ENCODE measurements around the gene ERCC6. TPM values are rescaled to one million over a fixed set of nuclear protein-coding genes. Genes with fewer than 3 reads are reported as not detected.
A peak's percentile ranks its signal among the peaks of the same experiment; 100 is the strongest.

The ERCC6 gene
- total RNA-seq, 2 experiments from 2014 or later: 16.8 to 19.4 TPM

DNA sequence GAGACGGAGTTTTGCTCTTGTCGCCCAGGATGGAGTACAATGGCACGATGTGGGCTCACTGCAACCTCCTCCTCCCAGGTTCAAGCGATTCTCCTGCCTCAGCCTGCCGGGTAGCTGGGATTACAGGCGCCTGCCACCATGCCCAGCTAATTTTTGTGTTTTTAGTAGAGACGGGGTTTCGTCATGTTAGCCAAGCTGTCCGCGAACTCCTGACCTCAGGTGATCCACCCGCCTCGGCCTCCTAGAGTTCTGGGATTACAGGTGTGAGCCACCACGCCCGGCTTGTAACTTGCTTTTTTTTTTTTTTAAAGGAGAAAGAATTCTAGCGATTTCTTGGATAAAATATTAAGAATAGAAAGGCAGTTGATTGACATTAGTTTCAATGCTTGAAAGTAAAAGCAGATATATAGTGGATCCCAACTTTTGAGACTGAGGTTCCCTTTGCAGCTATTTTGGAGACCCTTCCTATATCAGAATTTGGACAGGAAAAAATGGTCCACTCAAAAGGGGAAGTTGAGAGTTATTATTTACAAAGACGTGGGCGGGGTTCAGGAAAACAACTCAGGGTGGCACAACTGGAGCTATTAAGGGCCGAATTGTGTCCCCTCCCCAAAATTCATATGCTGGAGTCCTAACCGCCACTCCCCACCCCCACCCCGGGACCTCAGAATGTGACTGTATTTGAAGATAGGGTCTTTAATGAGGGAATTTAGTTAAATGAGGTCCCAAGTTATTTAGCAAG lies 1.3 kb upstream of the ERCC6 start:
- DNase-seq: no peak
- CTCF ChIA-PET: interaction anchor here (0.6 to 2.0 kb wide), 4 partner anchors 11 to 978 kb away, joined by 3 to 7 read pairs (median 3); no protein-coding TSS in a partner anchor
- no peak overlapping the region for H3K27ac Mint-ChIP-seq
- no peaks in the 10 kb centered on the region for H3K9me3 Mint-ChIP-seq
- H3K4me3 Mint-ChIP-seq: peak overlapping the region; percentile 87
- POLR2A ChIA-PET: no interaction called here
- H3K27me3 Mint-ChIP-seq: peaks cover 16% of the 10 kb centered on the region
- peaks cover 32% of the 10 kb centered on the region for H3K4me1 Mint-ChIP-seq
- peaks cover 3% of the 10 kb centered on the region for H3K36me3 Mint-ChIP-seq (ENCODE audit: low read depth)

DNA sequence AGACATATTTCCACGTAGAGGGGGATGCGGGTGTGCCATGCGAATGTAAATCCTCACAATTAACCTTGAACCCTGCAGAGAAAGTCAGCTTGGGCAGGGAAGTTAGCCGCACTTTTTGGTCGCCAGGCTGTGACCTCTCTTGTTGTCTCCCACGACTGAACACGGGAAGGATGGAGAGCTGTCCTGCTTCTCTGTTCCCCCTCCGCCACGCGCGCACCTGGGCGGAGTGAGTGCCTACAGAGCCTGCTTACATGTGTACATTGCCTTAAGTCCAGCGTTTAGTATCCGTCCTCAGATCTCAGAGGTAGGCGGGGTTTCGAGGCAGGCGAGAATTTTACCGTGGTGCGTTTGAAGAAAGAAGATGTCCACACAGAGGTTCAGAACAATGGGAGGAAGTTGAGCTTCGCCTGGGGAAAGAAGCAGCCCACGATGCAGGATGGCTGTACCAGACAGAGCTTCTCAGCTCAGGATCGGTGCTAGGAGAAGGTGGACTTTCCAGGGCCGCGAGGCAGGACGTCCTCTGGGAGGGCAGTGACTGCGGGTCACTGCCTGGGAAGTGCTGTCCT lies 482 bp upstream of the ERCC6 start:
- Mint-ChIP-seq H3K27ac (peak overlapping the region; percentile 95), H3K36me3 (ENCODE audit: low read depth) (peaks cover 3% of the 10 kb centered on the region), H3K27me3 (peaks cover 16% of the 10 kb centered on the region), H3K9me3 (no peaks in the 10 kb centered on the region), H3K4me1 (peaks cover 38% of the 10 kb centered on the region), H3K4me3 (peak overlapping the region; percentile 87)
- ChIA-PET POLR2A (interaction anchor here (0.6 kb wide), 1 partner anchor 265 kb away, joined by 3 read pairs; no protein-coding TSS in a partner anchor), CTCF (interaction anchor here (0.6 to 2.0 kb wide), 8 partner anchors 8 to 979 kb away, joined by 3 to 7 read pairs (median 4); no protein-coding TSS in a partner anchor)
- DNase-seq: peak; percentile 39

DNA sequence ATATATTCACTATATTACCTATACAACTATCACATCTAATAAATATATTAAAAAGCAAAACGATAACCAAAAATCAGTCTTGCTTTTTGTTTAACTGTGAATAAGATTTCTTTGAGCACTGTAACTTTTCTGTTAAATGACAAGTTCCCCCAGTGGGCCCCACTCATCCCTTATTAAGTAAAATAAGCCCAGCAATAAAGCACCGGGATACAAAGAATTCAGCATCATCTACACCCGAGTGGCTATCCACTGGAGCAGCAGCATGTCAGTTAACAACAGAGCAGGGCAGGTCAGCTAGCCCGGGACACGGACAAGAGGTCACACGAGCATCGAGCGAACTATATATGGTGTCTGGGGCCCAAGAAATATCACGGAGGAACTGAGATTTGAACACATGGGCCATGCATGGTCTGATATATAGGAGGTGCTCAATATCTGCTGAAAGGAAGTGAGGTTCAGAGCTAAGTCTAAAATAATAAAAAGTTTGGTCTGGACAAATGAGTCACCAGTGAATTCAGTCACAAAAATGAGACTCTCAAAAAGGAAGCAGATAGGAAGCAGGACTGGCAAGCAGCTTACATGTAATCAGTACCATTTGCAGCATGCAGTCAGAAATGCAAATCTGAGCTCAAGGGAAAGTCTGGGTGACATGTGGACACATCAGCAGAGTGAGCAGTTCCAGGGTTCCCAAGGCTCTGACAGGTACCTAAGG lies 4.1 kb downstream of the ERCC6 start:
- no peak overlapping the region for H3K4me3 Mint-ChIP-seq

DNA sequence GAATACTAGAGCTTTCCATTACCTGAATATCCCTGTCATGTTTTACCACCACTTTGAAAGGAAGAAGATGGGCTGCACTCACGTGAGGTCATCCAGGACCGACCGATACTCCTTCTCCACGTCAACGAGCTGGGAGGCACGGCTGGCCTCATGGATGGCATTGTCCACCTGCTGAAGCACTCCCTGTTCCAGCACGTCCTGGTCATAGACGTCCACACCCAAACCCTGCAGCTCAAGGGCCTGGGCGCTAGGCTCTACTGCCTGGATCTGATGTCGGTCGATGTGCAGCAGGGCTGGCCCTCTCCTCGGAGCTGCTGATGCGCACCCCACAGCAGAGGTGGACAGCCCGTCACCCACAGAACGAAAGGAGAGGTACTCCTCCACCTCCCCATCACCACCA lies 6.5 kb downstream of the ERCC6 start:
- CTCF ChIA-PET: no interaction called here

More for the DNA sequence above, 4.1 kb downstream of the ERCC6 start:
- H3K4me1 Mint-ChIP-seq: peaks cover 43% of the 10 kb centered on the region
- CTCF ChIA-PET: interaction anchor here (0.9 to 1.2 kb wide), 2 partner anchors 17 to 23 kb away, joined by 3 to 5 read pairs; no protein-coding TSS in a partner anchor
- DNase-seq: no peak
- H3K36me3 Mint-ChIP-seq (ENCODE audit: low read depth): peaks cover 11% of the 10 kb centered on the region
- no peaks in the 10 kb centered on the region for H3K27me3 Mint-ChIP-seq
- no peak overlapping the region for H3K27ac Mint-ChIP-seq
- H3K9me3 Mint-ChIP-seq: no peaks in the 10 kb centered on the region
- POLR2A ChIA-PET: interaction anchor here (0.8 kb wide), 1 partner anchor 25 kb away, joined by 3 read pairs; no protein-coding TSS in a partner anchor

DNA sequence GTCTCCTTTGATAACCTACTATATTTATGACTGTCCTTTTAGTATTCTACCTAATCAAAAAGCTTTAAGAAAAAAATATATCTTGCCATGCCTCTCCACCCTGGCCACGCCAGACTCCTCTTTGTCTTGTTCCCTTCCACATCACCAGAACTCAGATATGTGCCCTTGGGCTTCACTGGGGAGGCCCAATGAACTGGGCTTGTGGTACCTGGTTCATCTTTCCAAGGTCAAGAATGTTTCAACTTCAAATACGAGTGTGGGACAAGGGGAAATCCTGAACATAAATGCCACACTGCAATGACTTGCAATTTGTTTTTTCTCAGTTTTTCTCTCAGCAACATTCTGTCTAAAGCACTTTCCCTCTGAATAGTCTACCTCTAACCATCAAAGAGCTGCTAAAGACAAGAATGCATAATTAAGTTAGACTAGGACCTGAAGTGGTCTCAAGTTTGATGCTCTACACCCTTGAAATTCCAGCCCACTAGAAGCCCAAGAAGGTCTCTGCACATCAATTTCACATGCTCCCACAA lies 9.9 kb downstream of the ERCC6 start:
- DNase-seq: no peak
- no peaks in the 10 kb centered on the region for H3K9me3 Mint-ChIP-seq
- ChIA-PET POLR2A (no interaction called here), CTCF (interaction anchor here (1.8 kb wide), 1 partner anchor 9 kb away, joined by 5 read pairs; the partner anchor contains the start of gene ERCC6)
- H3K4me1 Mint-ChIP-seq: peaks cover 6% of the 10 kb centered on the region
- H3K27me3 Mint-ChIP-seq: no peaks in the 10 kb centered on the region
- no peak overlapping the region for H3K4me3 Mint-ChIP-seq
- H3K36me3 Mint-ChIP-seq (ENCODE audit: low read depth): peaks cover 27% of the 10 kb centered on the region
- no peak overlapping the region for H3K27ac Mint-ChIP-seq

More for the DNA sequence above, 6.5 kb downstream of the ERCC6 start:
- POLR2A ChIA-PET: no interaction called here
- no peak overlapping the region for H3K27ac Mint-ChIP-seq
- peaks cover 25% of the 10 kb centered on the region for H3K4me1 Mint-ChIP-seq
- H3K36me3 Mint-ChIP-seq (ENCODE audit: low read depth): peaks cover 20% of the 10 kb centered on the region
- H3K4me3 Mint-ChIP-seq: no peak overlapping the region
- H3K27me3 Mint-ChIP-seq: no peaks in the 10 kb centered on the region
- no peak for DNase-seq
- H3K9me3 Mint-ChIP-seq: no peaks in the 10 kb centered on the region

DNA sequence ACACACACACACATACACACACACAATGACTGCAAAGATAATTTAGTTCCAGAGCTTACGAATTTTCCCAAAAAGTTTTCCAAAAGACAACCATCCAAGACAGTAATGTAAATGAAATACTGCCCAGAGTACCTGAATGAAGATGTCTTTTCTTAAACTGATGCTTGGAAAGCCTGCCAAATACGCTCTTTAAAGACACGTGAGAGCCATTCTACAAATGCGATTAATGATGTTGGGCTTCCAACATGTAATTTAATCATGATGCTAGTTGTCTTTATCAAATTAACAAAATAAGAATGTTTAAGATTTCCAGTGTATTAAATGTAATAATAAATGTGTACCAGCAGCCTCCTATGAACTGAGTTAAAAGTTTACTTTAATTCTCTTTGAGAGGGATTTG lies 11.1 kb downstream of the ERCC6 start:
- ChIA-PET POLR2A (no interaction called here), CTCF (interaction anchor here (0.8 to 1.6 kb wide), 3 partner anchors 9 to 13 kb away, joined by 3 to 4 read pairs (median 3); partner anchors contain the start of gene ERCC6)
- DNase-seq: no peak
- no peaks in the 10 kb centered on the region for H3K9me3 Mint-ChIP-seq
- peaks cover 6% of the 10 kb centered on the region for H3K4me1 Mint-ChIP-seq
- no peaks in the 10 kb centered on the region for H3K27me3 Mint-ChIP-seq
- H3K4me3 Mint-ChIP-seq: no peak overlapping the region
- no peak overlapping the region for H3K27ac Mint-ChIP-seq
- H3K36me3 Mint-ChIP-seq (ENCODE audit: low read depth): peaks cover 31% of the 10 kb centered on the region

DNA sequence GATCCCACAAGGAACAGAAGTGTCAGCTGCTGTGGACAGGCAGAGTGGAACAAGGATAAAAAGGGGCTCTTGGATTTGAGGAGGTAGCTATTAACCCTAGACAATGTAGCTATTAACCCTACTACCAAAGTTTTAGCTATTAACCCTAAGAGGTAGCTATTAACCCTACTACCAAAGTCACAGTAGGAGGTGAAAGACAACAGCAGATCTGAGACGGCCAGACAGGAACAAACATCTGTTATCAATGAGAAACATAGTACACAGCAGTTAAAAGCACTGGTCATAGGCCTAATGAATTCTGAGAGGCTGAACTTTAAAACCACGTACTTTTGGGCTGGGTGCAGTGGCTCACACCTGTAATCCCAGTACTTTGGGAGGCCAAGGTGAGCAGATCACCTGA lies 11.9 kb downstream of the ERCC6 start:
- H3K9me3 Mint-ChIP-seq: no peaks in the 10 kb centered on the region
- ChIA-PET CTCF (interaction anchor here (0.8 to 1.6 kb wide), 3 partner anchors 10 to 14 kb away, joined by 3 to 4 read pairs (median 3); partner anchors contain the start of gene ERCC6), POLR2A (no interaction called here)
- no peak overlapping the region for H3K27ac Mint-ChIP-seq
- no peaks in the 10 kb centered on the region for H3K27me3 Mint-ChIP-seq
- peaks cover 31% of the 10 kb centered on the region for H3K36me3 Mint-ChIP-seq (ENCODE audit: low read depth)
- DNase-seq: no peak
- no peak overlapping the region for H3K4me3 Mint-ChIP-seq
- H3K4me1 Mint-ChIP-seq: peaks cover 6% of the 10 kb centered on the region

DNA sequence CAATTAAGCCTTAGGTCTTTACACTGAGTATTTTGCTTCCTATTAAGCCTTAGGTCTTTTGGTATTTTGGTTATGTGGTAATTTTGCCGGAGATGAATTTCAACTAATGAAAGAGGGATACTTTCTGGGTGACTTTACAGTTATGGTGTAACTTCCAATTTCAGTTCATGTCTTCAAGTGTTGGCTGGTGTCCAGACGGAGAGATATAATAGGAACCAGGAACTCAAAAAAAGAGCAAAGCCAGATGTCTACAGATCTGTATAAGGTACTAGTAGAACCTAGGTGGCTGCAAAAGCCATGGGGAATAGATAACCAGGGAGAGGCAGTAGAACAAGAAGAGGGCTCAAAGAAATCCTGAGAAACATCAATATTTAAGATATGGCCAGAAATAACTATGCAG lies 12.3 kb downstream of the ERCC6 start:
- Mint-ChIP-seq H3K36me3 (ENCODE audit: low read depth) (peaks cover 26% of the 10 kb centered on the region), H3K4me1 (peaks cover 3% of the 10 kb centered on the region), H3K27me3 (no peaks in the 10 kb centered on the region), H3K9me3 (no peaks in the 10 kb centered on the region), H3K27ac (no peak overlapping the region), H3K4me3 (no peak overlapping the region)
- ChIA-PET POLR2A (no interaction called here), CTCF (interaction anchor here (1.5 to 1.6 kb wide), 2 partner anchors 11 to 13 kb away, joined by 3 to 4 read pairs; partner anchors contain the start of gene ERCC6)
- no peak for DNase-seq

DNA sequence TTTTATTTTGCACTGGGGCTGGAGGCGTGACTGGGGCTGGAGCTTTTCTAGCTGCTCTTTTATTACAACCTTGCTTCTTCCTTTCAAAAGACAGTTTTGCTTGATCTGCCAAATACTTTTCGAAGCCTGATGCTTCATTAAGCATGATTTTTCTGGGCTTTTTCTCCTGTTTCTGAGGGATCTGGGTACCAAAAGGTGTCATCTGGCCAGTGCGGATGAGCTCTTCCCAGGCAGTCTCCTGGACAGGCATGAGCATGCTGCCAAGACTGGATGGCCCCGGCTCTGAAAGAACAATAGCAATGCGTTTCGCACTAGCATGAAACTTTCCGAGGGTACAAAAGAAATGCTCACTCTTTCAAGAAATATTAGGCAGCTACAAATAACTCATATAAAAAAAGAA lies 14.4 kb downstream of the ERCC6 start:
- no peak for DNase-seq
- POLR2A ChIA-PET: no interaction called here
- no peak overlapping the region for H3K4me3 Mint-ChIP-seq
- H3K9me3 Mint-ChIP-seq: no peaks in the 10 kb centered on the region
- no peaks in the 10 kb centered on the region for H3K27me3 Mint-ChIP-seq
- no peak overlapping the region for H3K27ac Mint-ChIP-seq
- no peaks in the 10 kb centered on the region for H3K4me1 Mint-ChIP-seq
- peaks cover 20% of the 10 kb centered on the region for H3K36me3 Mint-ChIP-seq (ENCODE audit: low read depth)
- CTCF ChIA-PET: interaction anchor here (0.6 to 1.4 kb wide), 4 partner anchors 12 to 777 kb away, joined by 3 to 4 read pairs (median 4); no protein-coding TSS in a partner anchor

DNA sequence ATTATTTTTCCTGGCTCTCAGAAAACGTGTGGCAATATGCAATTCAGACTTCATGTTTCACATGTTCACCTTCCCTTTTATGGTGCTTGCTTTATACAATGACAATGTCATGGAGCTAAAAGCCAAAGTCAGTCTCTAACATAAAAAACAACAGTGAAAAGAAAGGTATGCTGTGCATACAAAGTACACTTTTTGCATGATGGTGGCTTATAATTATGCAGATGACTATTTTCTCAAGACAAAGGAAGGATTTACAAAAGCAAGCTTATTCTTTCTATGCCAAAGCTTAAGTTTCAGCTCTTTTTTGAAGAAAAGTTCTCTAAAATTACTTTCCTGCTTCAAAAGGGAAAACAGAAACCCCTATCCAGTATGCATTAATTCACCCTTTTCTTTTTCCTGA lies 15.6 kb downstream of the ERCC6 start:
- POLR2A ChIA-PET: no interaction called here
- Mint-ChIP-seq H3K27ac (no peak overlapping the region), H3K4me1 (peaks cover 1% of the 10 kb centered on the region), H3K9me3 (no peaks in the 10 kb centered on the region), H3K27me3 (no peaks in the 10 kb centered on the region), H3K4me3 (no peak overlapping the region), H3K36me3 (ENCODE audit: low read depth) (peaks cover 14% of the 10 kb centered on the region)
- CTCF ChIA-PET: interaction anchor here (0.9 to 1.7 kb wide), 2 partner anchors 10 to 116 kb away, joined by 4 to 8 read pairs; no protein-coding TSS in a partner anchor
- DNase-seq: no peak

DNA sequence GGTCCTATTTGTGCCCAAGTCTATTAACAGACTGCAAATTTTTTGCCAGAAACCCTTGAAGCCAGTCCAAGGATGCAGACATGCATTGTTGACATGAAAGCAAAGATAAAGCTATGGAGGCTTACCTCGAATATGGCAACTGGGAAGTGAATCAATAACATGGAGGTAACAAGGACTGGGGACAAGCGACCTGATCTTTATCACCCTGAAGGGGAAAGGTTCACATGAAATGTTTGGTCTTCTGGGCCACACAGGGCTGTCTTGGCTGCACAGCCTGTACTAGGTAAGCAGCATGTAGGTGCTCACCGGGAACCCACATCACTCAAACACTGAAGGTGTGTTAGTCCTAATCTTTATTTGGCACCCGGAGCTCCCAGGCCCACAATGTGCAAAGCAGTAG lies 17.9 kb downstream of the ERCC6 start:
- ChIA-PET POLR2A (no interaction called here), CTCF (interaction anchor here (1.2 to 1.5 kb wide), 2 partner anchors 10 to 114 kb away, joined by 3 to 4 read pairs; no protein-coding TSS in a partner anchor)
- H3K4me3 Mint-ChIP-seq: no peak overlapping the region

DNA sequence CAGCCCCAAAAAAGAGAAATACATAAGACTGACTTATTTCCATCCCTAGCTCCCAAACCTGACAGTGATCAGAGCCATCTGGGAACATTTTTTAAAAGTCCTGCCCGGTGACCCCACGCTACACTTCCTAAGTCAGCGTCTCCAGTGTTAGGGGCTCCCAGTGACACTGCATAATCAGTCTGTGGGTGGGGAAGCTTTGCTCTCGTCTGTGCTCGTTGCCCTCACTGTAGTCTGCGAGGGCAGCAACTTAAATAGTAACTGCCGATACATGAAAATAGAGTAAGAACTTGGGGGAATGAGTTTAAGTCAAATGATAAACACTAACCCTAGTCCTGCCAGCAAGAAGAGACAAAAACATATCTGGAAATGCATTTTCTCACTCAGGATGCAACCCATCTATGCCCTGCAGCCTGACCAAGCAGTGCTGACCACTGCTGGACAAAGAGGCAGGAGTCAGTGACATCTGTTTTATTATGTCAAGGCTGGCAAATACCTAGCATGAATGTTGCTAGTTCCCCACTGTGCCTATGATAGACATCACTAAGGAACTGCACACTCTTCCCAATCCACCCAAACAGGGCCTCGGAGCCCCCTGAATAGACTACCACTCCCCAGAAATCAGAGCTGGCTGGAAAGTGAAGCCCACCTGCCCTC lies 18.7 kb downstream of the ERCC6 start:
- H3K27me3 Mint-ChIP-seq: no peaks in the 10 kb centered on the region
- peaks cover 14% of the 10 kb centered on the region for H3K36me3 Mint-ChIP-seq (ENCODE audit: low read depth)
- H3K4me3 Mint-ChIP-seq: no peak overlapping the region
- H3K27ac Mint-ChIP-seq: no peak overlapping the region
- no peak for DNase-seq
- ChIA-PET CTCF (interaction anchor here (0.6 to 2.4 kb wide), 5 partner anchors 17 to 864 kb away, joined by 3 to 11 read pairs (median 3); partner anchors contain the start of gene ERCC6), POLR2A (no interaction called here)
- no peaks in the 10 kb centered on the region for H3K9me3 Mint-ChIP-seq
- H3K4me1 Mint-ChIP-seq: peaks cover 1% of the 10 kb centered on the region

More for the DNA sequence above, 17.9 kb downstream of the ERCC6 start:
- Mint-ChIP-seq H3K27me3 (no peaks in the 10 kb centered on the region), H3K27ac (no peak overlapping the region), H3K36me3 (ENCODE audit: low read depth) (peaks cover 14% of the 10 kb centered on the region), H3K9me3 (no peaks in the 10 kb centered on the region), H3K4me1 (peaks cover 1% of the 10 kb centered on the region)
- no peak for DNase-seq

Data from activated CD4-positive, alpha-beta T cell treated with anti-CD3 and anti-CD28 coated beads, Interleukin-2, amount 10 ng/mL, durations not matched to agents 7 days and 5 days (primary cell).